Amniotic epithelial cell (primary cell): Measurements from ENCODE around the gene CFAP46.
"Not testable (repeated sequence)": the region's sequence is repeated elsewhere in the genome, so short reads cannot be mapped to it uniquely, and the experiment has no call there.

Source experiments
- DNase-seq: peaks from one replicate; pipeline ENCODE4 v3.0.0-alpha.2; 2010; ENCODE audit warnings: low read depth

CFAP46 gene

GRCh38 chr10:132926777-132927650 is 15.4 kb downstream of the CFAP46 start:
- DNase-seq = no peak

DNA sequence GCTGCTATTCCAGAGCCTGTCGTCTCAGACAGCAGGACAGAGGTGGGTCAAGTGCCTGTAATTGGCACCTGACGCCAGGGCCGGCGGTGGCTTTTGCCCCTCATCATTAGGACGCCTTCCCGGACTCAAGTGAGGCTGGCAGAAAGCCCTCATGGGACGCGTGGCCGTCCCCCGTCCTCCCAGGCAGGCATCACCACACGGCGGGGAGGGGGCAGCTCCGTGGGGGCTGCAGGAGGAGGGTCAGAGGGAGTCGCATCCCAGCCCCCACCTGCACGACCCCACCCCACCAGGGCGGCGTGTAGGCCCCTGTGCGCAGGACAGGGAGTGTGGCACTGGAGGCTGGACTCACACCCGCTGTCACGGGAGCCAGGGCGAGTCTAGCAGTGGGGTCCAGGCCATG is 16.3 kb downstream of the CFAP46 start:
- no peak for DNase-seq

DNA sequence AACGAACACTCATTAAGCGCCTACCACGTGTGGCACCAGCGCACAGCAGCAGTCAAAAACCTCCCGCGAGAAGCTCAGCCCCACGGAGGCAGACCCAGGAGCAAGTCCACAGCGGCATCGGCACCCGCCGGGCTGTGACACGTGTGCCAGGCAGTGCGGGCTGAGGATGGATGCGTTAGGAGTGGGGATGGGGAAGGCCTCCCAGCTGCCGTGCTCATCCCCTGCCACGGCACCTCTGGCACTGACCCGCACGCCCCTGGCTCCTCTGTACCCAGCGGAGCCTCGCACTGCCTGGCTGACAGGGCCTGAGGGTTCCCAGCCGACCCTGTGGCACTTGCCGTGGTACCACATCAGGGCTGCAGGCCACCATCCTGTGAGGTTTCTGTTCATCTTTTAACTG is 16.8 kb downstream of the CFAP46 start:
- DNase-seq = no peak

- DNase-seq = no peak
Observed at GRCh38 chr10:132925071-132925561, 17.3 kb downstream of the CFAP46 start.

DNA sequence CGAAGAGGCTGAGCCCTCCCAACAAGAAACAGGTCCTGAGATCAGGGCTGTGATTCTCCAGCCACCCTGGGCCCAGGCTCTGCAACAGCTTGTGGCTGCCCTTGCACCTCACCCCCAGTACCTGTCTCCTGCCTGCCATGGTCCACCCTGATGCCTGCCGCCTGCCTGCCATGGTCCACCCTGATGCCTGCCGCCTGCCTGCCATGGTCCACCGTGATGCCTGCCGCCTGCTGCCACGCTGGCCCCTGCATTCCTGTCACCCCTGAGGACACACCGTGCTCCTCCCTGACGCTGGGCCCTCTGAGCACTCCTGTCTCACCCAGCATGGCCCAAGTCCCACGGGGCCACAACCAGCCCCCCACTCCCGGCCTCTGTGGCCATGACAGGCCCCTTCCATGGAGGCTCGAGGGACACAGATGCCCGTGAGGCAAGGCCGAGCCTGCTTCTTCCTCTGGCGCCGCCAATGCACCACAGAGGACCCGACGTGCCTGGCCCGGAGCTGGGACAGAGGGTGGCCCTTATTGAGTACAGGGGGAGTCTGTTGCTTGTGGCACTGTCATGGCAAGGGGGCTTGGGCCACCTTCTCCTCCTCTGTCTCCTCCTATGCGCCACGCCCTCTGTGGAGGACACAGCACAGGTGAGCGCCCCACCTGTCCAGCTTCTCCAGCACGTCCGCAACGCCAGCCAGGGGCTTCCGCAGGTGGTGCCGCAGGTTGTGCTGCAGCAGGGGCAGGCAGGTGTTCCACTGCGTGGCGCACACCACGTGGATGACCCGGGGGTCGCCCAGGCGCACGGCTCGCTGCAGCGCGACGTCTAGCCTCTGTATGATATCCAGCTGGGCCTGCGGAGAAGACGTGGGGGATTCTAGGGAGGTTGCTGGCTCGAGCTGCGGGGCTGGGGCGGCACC is 18.1 kb downstream of the CFAP46 start:
- no peak for DNase-seq

GRCh38 chr10:132923384-132923783 is 19.0 kb downstream of the CFAP46 start:
- DNase-seq = not testable (repeated sequence)

DNA sequence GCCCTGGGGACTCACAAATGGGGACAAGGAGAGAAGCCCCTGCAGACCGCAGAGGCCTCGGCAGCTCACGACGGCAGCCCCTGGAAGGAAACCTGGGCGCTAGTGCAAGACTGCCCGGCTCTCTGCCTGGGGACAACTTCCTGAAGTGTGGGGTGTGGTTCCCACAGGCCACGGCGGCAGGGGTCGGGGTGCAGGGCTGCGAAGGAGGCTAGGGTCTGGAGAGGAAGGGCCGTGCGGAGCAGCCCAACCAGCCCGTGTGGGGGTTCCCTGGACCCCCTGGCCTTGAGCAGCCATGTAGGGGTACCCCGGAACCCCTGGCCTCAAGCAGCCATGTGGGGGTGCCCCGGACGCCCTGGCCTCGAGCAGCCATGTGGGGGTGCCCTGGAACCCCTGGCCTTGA is 19.5 kb downstream of the CFAP46 start:
- no peak for DNase-seq

DNA sequence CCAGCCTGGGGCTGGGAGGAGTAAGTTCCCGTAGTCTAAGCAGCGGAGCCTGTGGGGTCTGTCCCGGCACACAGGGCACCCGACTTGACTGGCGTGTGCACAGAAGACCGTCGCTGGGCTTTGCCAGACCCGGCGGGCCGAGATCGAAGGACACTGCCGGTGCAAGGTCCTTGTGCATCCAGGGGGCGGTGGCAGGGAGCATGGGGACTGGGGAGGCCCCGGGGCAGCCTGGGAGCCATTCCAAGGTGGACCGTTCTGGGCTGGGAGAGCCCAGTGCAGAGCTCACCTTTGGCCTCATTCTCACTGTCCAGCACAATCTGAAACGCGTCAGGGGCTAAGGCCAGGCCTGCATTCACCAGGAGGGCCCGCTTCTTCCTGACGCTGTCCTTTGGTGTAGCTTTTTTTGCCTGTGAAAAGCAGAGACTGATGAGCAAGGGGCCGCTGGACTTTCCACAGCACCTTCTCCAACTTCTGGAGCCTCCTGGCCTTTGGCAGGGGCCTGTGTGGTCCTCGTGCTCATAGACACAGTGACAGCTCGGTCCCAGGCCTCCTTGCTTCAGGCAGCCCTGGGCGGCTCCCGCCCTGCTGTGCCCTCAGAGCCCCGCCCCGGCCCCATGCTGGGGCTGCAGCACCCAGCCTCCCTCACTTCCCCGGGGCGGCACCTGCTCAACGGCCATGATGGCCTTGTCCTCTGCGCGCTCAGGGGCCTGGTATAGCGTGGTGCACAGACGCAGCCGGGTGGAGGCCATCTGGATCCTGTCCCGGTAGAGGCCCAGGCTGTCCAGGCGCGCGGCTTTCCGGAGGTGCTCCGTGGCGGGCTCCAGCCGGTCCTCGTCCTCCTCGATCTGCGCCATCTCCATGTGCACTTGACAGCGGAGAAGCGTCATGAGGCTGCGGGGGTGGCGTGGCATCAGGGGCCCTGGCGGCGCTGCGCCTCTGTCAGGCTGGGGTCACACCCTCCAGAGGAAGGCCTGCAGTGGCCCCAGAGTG is 20.3 kb downstream of the CFAP46 start:
- no peak for DNase-seq

GRCh38 chr10:132921086-132921485 is 21.3 kb downstream of the CFAP46 start:
- no peak for DNase-seq

DNA sequence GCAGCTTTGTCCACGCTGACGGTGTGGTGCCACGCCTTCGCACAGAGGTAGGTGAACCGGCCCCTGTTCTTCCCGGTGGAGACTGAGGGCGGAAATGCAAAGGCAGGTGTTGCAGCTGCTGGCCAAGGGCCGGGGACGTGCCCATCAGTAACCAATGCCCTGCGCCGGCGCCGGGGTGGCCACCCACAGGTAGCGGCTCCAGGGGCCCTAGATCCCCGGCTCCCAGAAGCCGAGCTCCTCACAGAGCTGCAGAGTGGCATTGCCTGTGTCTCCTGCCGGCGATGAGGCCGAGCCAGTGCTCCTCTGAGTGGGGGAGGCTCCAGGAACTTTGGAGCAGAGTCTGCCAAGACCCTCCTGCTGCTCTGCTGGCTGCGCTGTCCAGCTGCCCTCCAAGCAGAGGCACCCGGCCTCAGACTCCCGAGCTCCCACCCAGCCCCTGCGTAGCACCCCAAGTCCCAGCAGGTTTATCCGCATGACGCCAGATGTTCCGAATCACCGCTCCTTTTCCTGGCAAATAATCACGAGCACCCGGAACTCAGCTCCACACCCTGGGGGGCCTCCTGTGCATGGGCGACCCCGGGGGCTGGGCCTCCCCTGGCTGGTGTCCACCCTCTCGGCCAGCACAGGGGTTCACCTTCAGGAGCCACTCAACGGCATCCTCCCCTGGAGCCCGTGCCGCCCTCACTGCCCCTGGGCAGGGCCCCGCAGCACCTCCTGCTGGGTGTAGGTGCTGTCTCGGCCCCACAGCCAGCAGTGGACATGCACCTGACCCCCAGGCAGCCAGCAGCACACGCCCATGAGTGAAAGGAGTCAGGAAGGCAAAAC is 22.1 kb downstream of the CFAP46 start:
- DNase-seq = no peak

- no peak for DNase-seq
Observed at GRCh38 chr10:132919374-132920100, 22.8 kb downstream of the CFAP46 start.

GRCh38 chr10:132918617-132919373 is 23.6 kb downstream of the CFAP46 start:
- DNase-seq = no peak

DNA sequence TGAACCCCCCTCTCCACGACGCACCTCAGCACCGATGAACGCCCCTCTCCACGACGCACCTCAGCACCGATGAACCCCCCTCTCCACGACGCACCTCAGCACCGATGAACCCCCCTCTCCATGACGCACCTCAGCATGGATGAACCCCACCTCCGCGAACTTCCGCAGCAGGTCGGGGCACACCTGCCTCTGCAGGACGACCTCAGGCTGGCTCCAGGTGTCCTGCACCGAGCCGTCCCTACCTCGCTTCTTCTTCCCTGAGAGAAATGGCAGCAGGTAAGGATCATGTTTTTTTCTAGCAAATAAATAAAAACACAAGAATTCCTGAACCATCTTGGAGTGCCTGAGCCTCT is 24.1 kb downstream of the CFAP46 start:
- DNase-seq = no peak

GRCh38 chr10:132916956-132917666 is 25.3 kb downstream of the CFAP46 start:
- DNase-seq = no peak

- no peak for DNase-seq
Observed at GRCh38 chr10:132916421-132916841, 25.9 kb downstream of the CFAP46 start.

GRCh38 chr10:132915411-132915810 is 27.0 kb downstream of the CFAP46 start:
- no peak for DNase-seq

DNA sequence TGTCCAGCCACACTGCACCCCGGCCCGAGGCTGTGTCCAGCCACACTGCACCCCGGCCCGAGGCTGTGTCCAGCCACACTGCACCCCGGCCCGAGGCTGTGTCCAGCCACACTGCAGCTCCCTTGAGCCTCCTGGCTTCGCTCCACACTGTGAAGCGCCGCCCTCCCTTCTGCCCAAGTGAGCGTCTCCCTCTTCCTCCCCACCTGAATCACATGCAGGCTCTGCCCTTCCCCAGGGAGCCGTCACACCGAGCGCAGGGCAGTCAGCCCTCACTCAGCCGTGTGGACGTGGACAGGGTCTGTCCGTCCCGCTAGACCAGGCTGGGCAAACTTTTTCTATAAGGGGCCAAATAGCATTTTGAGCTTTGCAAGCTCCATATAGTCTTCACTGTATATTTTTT is 27.6 kb downstream of the CFAP46 start:
- DNase-seq = no peak

DNA sequence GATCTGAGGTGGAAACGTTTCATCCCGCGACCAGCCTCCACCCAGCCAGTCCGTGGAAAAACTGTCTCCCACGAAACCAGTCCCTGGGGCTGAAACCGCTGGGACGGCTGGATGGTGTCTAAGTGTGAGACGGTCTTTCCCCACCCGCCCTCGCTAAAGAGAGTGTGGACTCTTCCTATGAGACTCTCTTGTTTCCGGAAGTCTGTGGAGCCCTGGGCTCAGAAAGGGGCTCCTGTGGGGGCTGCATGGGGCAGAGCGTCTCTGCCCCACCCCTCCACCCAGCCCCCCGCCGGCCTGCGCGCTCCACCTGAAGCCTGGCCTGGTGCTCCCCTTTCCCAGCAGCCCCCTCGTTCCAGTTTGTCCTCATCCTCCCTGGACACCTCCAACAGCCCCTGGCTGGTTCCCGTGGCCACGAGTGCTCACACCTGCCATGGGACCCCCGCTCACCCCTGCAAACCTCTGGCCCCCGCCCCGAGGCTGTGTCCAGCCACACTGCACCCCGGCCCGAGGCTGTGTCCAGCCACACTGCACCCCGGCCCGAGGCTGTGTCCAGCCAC is 28.7 kb downstream of the CFAP46 start:
- DNase-seq = no peak
